A673 (cell line): ENCODE results near the gene NTRK3. TPM values are rescaled to one million over a fixed set of nuclear protein-coding genes. Genes with fewer than 3 reads are reported as not detected.

Source experiments
- BruUV-seq: library from RNA; stranded (reverse); fragments of 400-500 nt; replicated peaks from 2 replicates; lab custom pipeline; 2021; lab: Mats Ljungman, UMichigan
- CTCF ChIA-PET: fragments of 300-600 bp; sonication (Branson Sonifier 250); formaldehyde crosslinking; loops from one replicate; lab custom pipeline; 2022; ENCODE audit warnings: antibody characterized with exemption; lab: Charles Lee
- POLR2A ChIA-PET: fragments of 300-600 bp; sonication (Branson Sonifier 250); formaldehyde crosslinking; loops from one replicate; lab custom pipeline; 2022; ENCODE audit warnings: antibody characterized with exemption; ENCODE audit not compliant: low non-redundant PET; lab: Charles Lee
- DNase-seq: peaks from one replicate; pipeline ENCODE4 v3.0.0-alpha.2; 2015; ENCODE audit warnings: low spot score
- H3K27ac ChIP-seq: fragments of 200-600 bp; sonication (generic); 2 replicates; pipeline ENCODE4 v1.5.1; 2016; ENCODE audit warnings: mixed run types, low read depth, mild to moderate bottlenecking, mixed read lengths, antibody characterized with exemption, low read length; ENCODE audit not compliant: poor library complexity, severe bottlenecking
- H3K27me3 ChIP-seq: fragments of 200-600 bp; sonication (generic); replicated peaks from 2 replicates; pipeline ENCODE4 v1.6.1; 2017; ENCODE audit warnings: mixed run types, low read depth, mild to moderate bottlenecking, mixed read lengths, antibody characterized with exemption, low read length; ENCODE audit not compliant: insufficient read depth, poor library complexity
- H3K36me3 ChIP-seq: fragments of 200-600 bp; sonication (generic); 2 replicates; pipeline ENCODE4 v1.6.1; 2016; ENCODE audit warnings: mixed run types, mild to moderate bottlenecking, mixed read lengths, antibody characterized with exemption, low read length; ENCODE audit not compliant: insufficient read depth, poor library complexity, severe bottlenecking
- H3K4me1 ChIP-seq: fragments of 200-600 bp; sonication (generic); 2 replicates; pipeline ENCODE4 v1.6.1; 2017; ENCODE audit warnings: mixed run types, mild to moderate bottlenecking, mixed read lengths, antibody characterized with exemption, low read length; ENCODE audit not compliant: insufficient read depth, poor library complexity, severe bottlenecking
- H3K4me3 ChIP-seq: fragments of 200-600 bp; sonication (generic); 2 replicates; pipeline ENCODE4 v1.5.1; 2016; ENCODE audit warnings: low read depth, mixed run types, mild to moderate bottlenecking, mixed read lengths, low read length; ENCODE audit not compliant: poor library complexity, severe bottlenecking
- H3K9me3 ChIP-seq: fragments of 200-600 bp; sonication (generic); 2 replicates; pipeline ENCODE4 v1.6.1; 2016; ENCODE audit warnings: mixed run types, low read depth, mild to moderate bottlenecking, mixed read lengths, antibody characterized with exemption, low read length; ENCODE audit not compliant: poor library complexity, severe bottlenecking
- EZH2 ChIP-seq: fragments of 200-600 bp; sonication (generic); IDR thresholded peaks from 2 replicates; pipeline ENCODE4 v1.6.1; 2017; ENCODE audit warnings: borderline replicate concordance, low read depth, mild to moderate bottlenecking, mixed read lengths, antibody characterized with exemption, low read length; ENCODE audit not compliant: poor library complexity, severe bottlenecking
- intact Hi-C: fragments of 100-400 bp; cut with micrococcal nuclease; formaldehyde crosslinking; loops from one replicate; pipeline ENCODE4 v1.10.0; 2022; ENCODE audit not compliant: unreplicated experiment
- total RNA-seq: library from RNA; stranded (reverse); gene quantifications from 2 replicates; pipeline ENCODE4 v1.2.3, GENCODE V29; 2021
- TF ChIP-seq, protein P1 (sequence below): fragments of 300-800, 200-600 bp; sonication (generic); conservative IDR thresholded peaks from 2 replicates; pipeline ENCODE4 v1.5.1; 2017; ENCODE audit warnings: low read depth, mild to moderate bottlenecking, antibody characterized with exemption, low read length, moderate library complexity, mixed read lengths

NTRK3 gene
- total RNA-seq, 1 experiment from 2014 or later, result not detected

GRCh38 chr15:88262064-88262463, 5.5 kb upstream of the NTRK3 start:
- BruUV-seq, result no TSS peak
- Histone ChIP-seq H3K4me1 (no peaks in the 10 kb centered on the region), H3K27me3 (peaks cover 66% of the 10 kb centered on the region), H3K4me3 (no peak overlapping the region), H3K27ac (no peak overlapping the region), H3K36me3 (no peaks in the 10 kb centered on the region), H3K9me3 (no peaks in the 10 kb centered on the region)
- ChIA-PET CTCF (no interaction called here), POLR2A (no interaction called here)
- TF ChIP-seq EZH2, result no peak
- TF ChIP-seq, protein P1, sequence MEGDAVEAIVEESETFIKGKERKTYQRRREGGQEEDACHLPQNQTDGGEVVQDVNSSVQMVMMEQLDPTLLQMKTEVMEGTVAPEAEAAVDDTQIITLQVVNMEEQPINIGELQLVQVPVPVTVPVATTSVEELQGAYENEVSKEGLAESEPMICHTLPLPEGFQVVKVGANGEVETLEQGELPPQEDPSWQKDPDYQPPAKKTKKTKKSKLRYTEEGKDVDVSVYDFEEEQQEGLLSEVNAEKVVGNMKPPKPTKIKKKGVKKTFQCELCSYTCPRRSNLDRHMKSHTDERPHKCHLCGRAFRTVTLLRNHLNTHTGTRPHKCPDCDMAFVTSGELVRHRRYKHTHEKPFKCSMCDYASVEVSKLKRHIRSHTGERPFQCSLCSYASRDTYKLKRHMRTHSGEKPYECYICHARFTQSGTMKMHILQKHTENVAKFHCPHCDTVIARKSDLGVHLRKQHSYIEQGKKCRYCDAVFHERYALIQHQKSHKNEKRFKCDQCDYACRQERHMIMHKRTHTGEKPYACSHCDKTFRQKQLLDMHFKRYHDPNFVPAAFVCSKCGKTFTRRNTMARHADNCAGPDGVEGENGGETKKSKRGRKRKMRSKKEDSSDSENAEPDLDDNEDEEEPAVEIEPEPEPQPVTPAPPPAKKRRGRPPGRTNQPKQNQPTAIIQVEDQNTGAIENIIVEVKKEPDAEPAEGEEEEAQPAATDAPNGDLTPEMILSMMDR, result no peak
- DNase-seq, result no peak
- intact Hi-C loops, result no loop called here

DNA sequence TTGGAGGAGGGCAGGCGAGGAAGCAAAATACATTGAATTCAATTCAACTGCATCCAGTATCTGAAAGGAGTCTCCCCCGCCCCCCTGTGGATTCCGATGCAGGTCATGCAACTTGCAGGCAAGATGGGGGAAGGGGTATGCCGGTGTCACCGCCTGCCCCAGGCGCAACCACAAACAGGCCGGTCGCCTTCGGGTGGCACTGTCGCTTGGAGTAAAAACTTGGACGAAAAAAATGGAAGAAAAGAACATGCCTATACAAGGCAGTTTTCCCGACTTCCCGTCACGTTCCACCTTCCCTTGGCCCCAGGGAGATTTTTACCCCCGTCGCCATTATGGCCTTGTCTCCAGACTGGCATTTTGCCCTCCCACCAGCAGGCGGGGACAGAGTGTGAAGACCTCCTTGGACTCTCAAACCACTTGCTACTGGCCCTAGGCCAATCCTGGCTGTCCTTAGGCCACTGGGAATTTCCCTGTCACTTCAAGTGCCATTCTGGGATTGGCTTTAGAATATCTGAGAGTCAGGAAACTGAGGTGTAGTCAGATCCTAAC, 1.6 kb upstream of the NTRK3 start:
- TF ChIP-seq, protein P1, result peak; percentile 35; the same call in 1 of the 2 replicates
- TF ChIP-seq EZH2, result no peak
- Histone ChIP-seq H3K27me3 (peaks cover 90% of the 10 kb centered on the region), H3K27ac (no peak overlapping the region), H3K36me3 (no peaks in the 10 kb centered on the region), H3K4me1 (no peaks in the 10 kb centered on the region), H3K9me3 (no peaks in the 10 kb centered on the region), H3K4me3 (no peak overlapping the region)
- ChIA-PET POLR2A (no interaction called here), CTCF (no interaction called here)
- intact Hi-C loops, result no loop called here
- DNase-seq, result peak; percentile 38
- no TSS peak for BruUV-seq

DNA sequence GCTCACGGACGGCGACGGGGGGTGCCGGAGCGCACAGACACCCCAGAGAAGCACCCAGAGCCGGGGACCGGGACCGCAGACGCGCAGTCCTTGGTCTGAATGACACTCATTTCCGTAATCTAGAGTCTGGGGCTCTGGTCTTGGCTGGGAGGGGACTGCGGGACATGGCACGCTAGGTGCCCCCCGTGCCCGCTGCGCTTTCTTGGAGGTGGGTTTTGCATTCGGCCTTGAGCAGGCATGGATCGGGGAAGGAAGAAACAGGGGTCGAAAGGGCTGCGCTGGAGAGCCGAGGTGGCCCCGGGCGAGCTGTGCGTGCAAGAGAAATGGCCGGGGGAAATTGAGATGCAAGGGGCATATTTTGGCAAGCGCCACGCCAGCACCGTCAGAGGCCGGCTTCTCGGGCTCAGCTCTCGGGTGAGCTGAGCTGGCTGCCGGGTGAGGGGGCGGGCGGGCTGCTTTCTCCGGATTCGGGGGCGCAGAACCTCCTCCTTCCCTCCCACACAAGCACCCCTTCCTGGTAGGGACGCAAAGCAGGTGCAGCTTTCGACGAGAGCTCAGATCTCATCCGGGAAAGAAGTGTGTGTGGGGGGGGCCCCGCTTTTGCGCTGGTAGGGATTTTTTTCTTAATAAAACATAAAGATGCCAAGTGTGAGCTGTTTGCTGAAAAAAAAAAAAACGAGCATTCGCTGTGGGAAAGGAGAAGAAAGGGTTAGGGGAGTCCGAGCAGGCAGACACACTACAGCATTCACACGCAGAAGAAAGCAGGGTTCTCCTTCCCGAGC, 963 bp upstream of the NTRK3 start:
- CTCF ChIA-PET, result interaction anchor here (0.6 kb wide), 1 partner anchor 192 kb away, joined by 7 read pairs; no protein-coding TSS in a partner anchor
- no peak overlapping the region for H3K27ac ChIP-seq
- POLR2A ChIA-PET, result no interaction called here
- peak; percentile 92 for TF ChIP-seq EZH2
- TF ChIP-seq, protein P1, result no peak
- H3K9me3 ChIP-seq, result no peaks in the 10 kb centered on the region
- H3K4me3 ChIP-seq, result peak overlapping the region; percentile 21
- H3K27me3 ChIP-seq, result peaks cover 91% of the 10 kb centered on the region
- no TSS peak for BruUV-seq
- no peak for DNase-seq
- H3K4me1 ChIP-seq, result no peaks in the 10 kb centered on the region
- H3K36me3 ChIP-seq, result no peaks in the 10 kb centered on the region
- intact Hi-C loops, result no loop called here
